ENCODE results near the gene GALE. TPM values are rescaled to one million over a fixed set of nuclear protein-coding genes. Genes with fewer than 3 reads are reported as not detected.
"Not testable (repeated sequence)": the region's sequence is repeated elsewhere in the genome, so short reads cannot be mapped to it uniquely, and the experiment has no call there.

GALE gene
- polyA plus RNA-seq, 1 donor (not counting 4 experiments of a cell fraction or from before 2014, with no cell fraction given): 52.8 TPM

DNA sequence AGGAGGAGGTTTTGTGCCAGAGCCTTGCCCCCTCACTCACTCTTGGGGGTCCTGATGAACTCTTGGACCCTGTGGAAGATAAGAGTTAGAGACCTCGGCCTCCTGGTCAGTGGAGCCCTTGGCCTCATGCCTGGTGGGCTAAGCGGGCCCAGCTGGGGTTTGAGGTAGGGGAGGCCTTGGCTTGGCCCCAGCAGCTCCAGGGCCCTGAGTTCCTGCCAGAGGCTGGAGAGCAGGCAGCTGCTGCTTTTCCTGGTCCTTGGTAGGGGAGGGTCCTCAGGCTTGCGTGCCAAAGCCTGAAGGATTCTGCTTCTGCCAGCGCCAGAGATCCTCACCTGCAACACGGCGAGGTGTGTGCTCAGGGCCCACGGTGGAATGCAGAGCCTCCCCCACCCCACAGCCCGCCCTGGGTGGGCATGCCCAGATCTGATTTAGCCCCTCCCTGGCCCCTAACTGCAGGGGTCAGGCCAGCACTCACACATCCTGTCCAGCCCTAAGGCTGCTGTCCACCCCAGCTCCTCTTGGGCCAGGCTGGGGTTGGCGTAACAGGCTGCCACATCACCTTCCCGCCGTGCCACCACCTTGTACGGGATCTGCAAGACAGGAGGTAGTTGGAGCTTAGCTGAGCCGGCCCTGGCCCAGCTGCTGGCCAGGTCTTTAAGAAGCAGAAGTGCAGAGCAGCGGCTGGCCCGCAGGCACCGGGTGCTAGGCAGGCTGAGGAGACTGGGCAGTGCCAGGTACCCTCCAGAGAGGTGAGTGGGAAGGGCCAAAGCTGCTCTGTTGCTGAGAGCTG lies 4.7 kb downstream of the GALE start:
- TF ChIP-seq, protein P1, sequence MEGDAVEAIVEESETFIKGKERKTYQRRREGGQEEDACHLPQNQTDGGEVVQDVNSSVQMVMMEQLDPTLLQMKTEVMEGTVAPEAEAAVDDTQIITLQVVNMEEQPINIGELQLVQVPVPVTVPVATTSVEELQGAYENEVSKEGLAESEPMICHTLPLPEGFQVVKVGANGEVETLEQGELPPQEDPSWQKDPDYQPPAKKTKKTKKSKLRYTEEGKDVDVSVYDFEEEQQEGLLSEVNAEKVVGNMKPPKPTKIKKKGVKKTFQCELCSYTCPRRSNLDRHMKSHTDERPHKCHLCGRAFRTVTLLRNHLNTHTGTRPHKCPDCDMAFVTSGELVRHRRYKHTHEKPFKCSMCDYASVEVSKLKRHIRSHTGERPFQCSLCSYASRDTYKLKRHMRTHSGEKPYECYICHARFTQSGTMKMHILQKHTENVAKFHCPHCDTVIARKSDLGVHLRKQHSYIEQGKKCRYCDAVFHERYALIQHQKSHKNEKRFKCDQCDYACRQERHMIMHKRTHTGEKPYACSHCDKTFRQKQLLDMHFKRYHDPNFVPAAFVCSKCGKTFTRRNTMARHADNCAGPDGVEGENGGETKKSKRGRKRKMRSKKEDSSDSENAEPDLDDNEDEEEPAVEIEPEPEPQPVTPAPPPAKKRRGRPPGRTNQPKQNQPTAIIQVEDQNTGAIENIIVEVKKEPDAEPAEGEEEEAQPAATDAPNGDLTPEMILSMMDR (optimal IDR thresholded peaks at IDR 0.05 in 1 of 3, IDR thresholded peaks at IDR 0.05 in 1 of 3, conservative IDR thresholded peaks at IDR 0.05 in 1 of 3; ENCODE audit: extremely low read depth in 1 of 3, insufficient read depth in 2 of 3, low read length in 3 of 3): no peak
- TF ChIP-seq EZH2 (IDR thresholded peaks at IDR 0.05; ENCODE audit: low read length): no peak
- DNase-seq (ENCODE audit: low read depth, low spot score): no peak
- dilution Hi-C loops (cut with MboI; ENCODE audit: extremely low pct_ligation_motif_present, low sequenced_read_pairs): no loop called here

DNA sequence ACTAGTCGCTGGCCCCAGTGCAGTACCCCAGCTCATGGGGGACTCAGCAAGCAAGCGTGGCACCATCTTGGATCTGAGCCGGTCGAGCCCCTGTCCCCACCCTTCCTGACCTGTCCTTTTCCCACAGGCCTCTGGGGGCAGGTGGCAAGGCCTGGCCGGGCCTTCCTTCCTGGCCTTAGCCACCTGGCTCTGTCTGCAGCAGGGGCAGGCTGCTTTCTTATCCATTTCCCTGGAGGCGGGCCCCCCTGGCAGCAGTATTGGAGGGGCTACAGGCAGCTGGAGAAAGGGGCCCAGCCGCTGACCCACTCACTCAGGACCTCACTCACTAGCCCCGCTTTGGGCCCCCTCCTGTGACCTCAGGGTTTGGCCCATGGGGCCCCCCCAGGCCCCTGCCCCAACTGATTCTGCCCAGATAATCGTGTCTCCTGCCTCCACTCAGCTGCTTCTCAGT lies 5.8 kb downstream of the GALE start:
- H3K27me3 ChIP-seq (ENCODE audit: control insufficient read depth, extremely low read depth, insufficient read depth, low read length); FAIRE-seq: not testable (repeated sequence)
- H3K4me1 ChIP-seq (ENCODE audit: control insufficient read depth, extremely low read depth, insufficient read depth, low read length): peaks cover 35% of the 10 kb centered on the region

More for the DNA sequence above, 4.7 kb downstream of the GALE start:
- no peak overlapping the region for H3K9ac ChIP-seq (ENCODE audit: control insufficient read depth, extremely low read depth, insufficient read depth, low read length)
- no peak overlapping the region for H3K4me3 ChIP-seq (ENCODE audit: control insufficient read depth in 2 of 3, extremely low read depth in 1 of 3, insufficient read depth in 2 of 3, low read depth in 1 of 3, low read length in 3 of 3)
- H3K27ac ChIP-seq (ENCODE audit: control insufficient read depth, insufficient read depth, low read length): no peak overlapping the region
- H3K9me1 ChIP-seq (ENCODE audit: control insufficient read depth, extremely low read depth, insufficient read depth, low read length): no peaks in the 10 kb centered on the region
- no peaks in the 10 kb centered on the region for H3K9me3 ChIP-seq (ENCODE audit: control insufficient read depth, low read depth, low read length)
- H3K27me3 ChIP-seq (ENCODE audit: control insufficient read depth, extremely low read depth, insufficient read depth, low read length): no peaks in the 10 kb centered on the region
- no peak overlapping the region for H2AFZ ChIP-seq (ENCODE audit: control insufficient read depth, low read length)
- peaks cover 22% of the 10 kb centered on the region for H3K79me2 ChIP-seq (ENCODE audit: control insufficient read depth, insufficient read depth, low read length)
- no peak for FAIRE-seq
- peaks cover 26% of the 10 kb centered on the region for H3K4me1 ChIP-seq (ENCODE audit: control insufficient read depth, extremely low read depth, insufficient read depth, low read length)
- H4K20me1 ChIP-seq (ENCODE audit: control insufficient read depth, extremely low read depth, insufficient read depth, low read length): no peaks in the 10 kb centered on the region
- H3K36me3 ChIP-seq (ENCODE audit: control insufficient read depth in 2 of 2, extremely low read depth in 1 of 2, insufficient read depth in 2 of 2, low read length in 2 of 2): peaks cover 34 to 38% of the 10 kb centered on the region in 2 experiments
- H3K4me2 ChIP-seq (ENCODE audit: control insufficient read depth, extremely low read depth, insufficient read depth, low read depth, low read length): no peak overlapping the region

More for the DNA sequence above, 5.8 kb downstream of the GALE start:
- Histone ChIP-seq H3K79me2 (ENCODE audit: control insufficient read depth, insufficient read depth, low read length) (peaks cover 21% of the 10 kb centered on the region), H3K36me3 (ENCODE audit: control insufficient read depth in 2 of 2, extremely low read depth in 1 of 2, insufficient read depth in 2 of 2, low read length in 2 of 2) (peaks cover 34 to 38% of the 10 kb centered on the region in 2 experiments)
- H3K9ac ChIP-seq (ENCODE audit: control insufficient read depth, extremely low read depth, insufficient read depth, low read length); H4K20me1 ChIP-seq (ENCODE audit: control insufficient read depth, extremely low read depth, insufficient read depth, low read length); dilution Hi-C loops (cut with MboI; ENCODE audit: extremely low pct_ligation_motif_present, low sequenced_read_pairs); H3K4me2 ChIP-seq (ENCODE audit: control insufficient read depth, extremely low read depth, insufficient read depth, low read depth, low read length); H3K9me1 ChIP-seq (ENCODE audit: control insufficient read depth, extremely low read depth, insufficient read depth, low read length); H3K4me3 ChIP-seq (ENCODE audit: control insufficient read depth in 2 of 3, extremely low read depth in 1 of 3, insufficient read depth in 2 of 3, low read depth in 1 of 3, low read length in 3 of 3); H3K9me3 ChIP-seq (ENCODE audit: control insufficient read depth, low read depth, low read length); H2AFZ ChIP-seq (ENCODE audit: control insufficient read depth, low read length); DNase-seq (ENCODE audit: low read depth, low spot score); H3K27ac ChIP-seq (ENCODE audit: control insufficient read depth, insufficient read depth, low read length): not testable (repeated sequence)

Data from keratinocyte (primary cell).